Keratinocyte (primary cell): ENCODE measurements around the gene PNMT. TPM values are rescaled to one million over a fixed set of nuclear protein-coding genes. Genes with fewer than 3 reads are reported as not detected.

ENCODE experiments used
- DNase-seq: peaks from one replicate; pipeline ENCODE4 v3.0.0-alpha.2; 2011; ENCODE audit warnings: low read depth, missing footprints, low spot score
- FAIRE-seq: peaks from 2 replicates; lab custom pipeline; 2011; peaks lifted over from hg19 to GRCh38; lab: Jason Lieb, UNC
- H2AFZ ChIP-seq: 2 replicates; pipeline ENCODE4 v1.6.0; 2012; ENCODE audit warnings: low read length, control low read depth, inconsistent platforms; ENCODE audit not compliant: control insufficient read depth
- H3K27ac ChIP-seq: 2 replicates; pipeline ENCODE4 v1.5.1; 2011; ENCODE audit warnings: low read length; ENCODE audit not compliant: control insufficient read depth, insufficient read depth
- H3K27me3 ChIP-seq: 3 replicates; pipeline ENCODE4 v1.6.0; 2011; ENCODE audit warnings: low read length; ENCODE audit not compliant: control insufficient read depth, insufficient read depth; ENCODE audit errors: extremely low read depth
- H3K36me3 ChIP-seq, 2 experiments: 2 replicates in 1 of 2; 3 replicates in 1 of 2; pipeline ENCODE4 v1.5.1; 2011; ENCODE audit warnings: low read length in 2 of 2, mild to moderate bottlenecking in 1 of 2; ENCODE audit not compliant: control insufficient read depth in 2 of 2, insufficient read depth in 2 of 2; ENCODE audit errors: extremely low read depth in 1 of 2
- H3K4me1 ChIP-seq: 3 replicates; pipeline ENCODE4 v1.5.1; 2011; ENCODE audit warnings: low read length; ENCODE audit not compliant: control insufficient read depth, insufficient read depth; ENCODE audit errors: extremely low read depth
- H3K4me2 ChIP-seq: 3 replicates; pipeline ENCODE4 v1.6.0; 2011; ENCODE audit warnings: low read depth, low read length; ENCODE audit not compliant: control insufficient read depth, insufficient read depth; ENCODE audit errors: extremely low read depth
- H3K4me3 ChIP-seq, 3 experiments: fragments of 200-600 bp in 1 of 3; sonication (generic) in 1 of 3; 2 replicates in 2 of 3; 3 replicates in 1 of 3; pipeline ENCODE4 v1.5.1; 2011 to 2016; ENCODE audit warnings: low read length in 3 of 3, mild to moderate bottlenecking in 3 of 3, control low read depth in 2 of 3, inconsistent platforms in 1 of 3, low read depth in 1 of 3, mixed read lengths in 1 of 3, mixed run types in 1 of 3, moderate library complexity in 1 of 3; ENCODE audit not compliant: control insufficient read depth in 2 of 3, insufficient read depth in 2 of 3; ENCODE audit errors: extremely low read depth in 1 of 3
- H3K79me2 ChIP-seq: 2 replicates; pipeline ENCODE4 v1.6.0; 2012; ENCODE audit warnings: low read length; ENCODE audit not compliant: control insufficient read depth, insufficient read depth
- H3K9ac ChIP-seq: 3 replicates; pipeline ENCODE4 v1.6.0; 2011; ENCODE audit warnings: low read length; ENCODE audit not compliant: control insufficient read depth, insufficient read depth; ENCODE audit errors: extremely low read depth
- H3K9me1 ChIP-seq: 3 replicates; pipeline ENCODE4 v1.6.0; 2011; ENCODE audit warnings: low read length; ENCODE audit not compliant: control insufficient read depth, insufficient read depth; ENCODE audit errors: extremely low read depth
- H3K9me3 ChIP-seq: 2 replicates; pipeline ENCODE4 v1.5.1; 2012; ENCODE audit warnings: low read depth, low read length; ENCODE audit not compliant: control insufficient read depth
- H4K20me1 ChIP-seq: 3 replicates; pipeline ENCODE4 v1.6.0; 2011; ENCODE audit warnings: low read length; ENCODE audit not compliant: control insufficient read depth, insufficient read depth; ENCODE audit errors: extremely low read depth
- EZH2 ChIP-seq: IDR thresholded peaks from one replicate; pipeline ENCODE4 v1.6.1; 2012; ENCODE audit warnings: inconsistent platforms, mild to moderate bottlenecking, low read length, moderate library complexity
- dilution Hi-C: fragments of 300-500 bp; cut with MboI; formaldehyde crosslinking; loops from one replicate; pipeline ENCODE4 v1.7.0; 2020; ENCODE audit warnings: low sequenced_read_pairs; ENCODE audit not compliant: extremely low pct_ligation_motif_present
- polyA plus RNA-seq, 5 experiments: library from polyadenylated mRNA; depleted of rRNA in 3 of 5; stranded (reverse) in 3 of 5; stranded (forward) in 1 of 5; unstranded in 1 of 5; fragments of >200 nt; gene quantifications; 1 replicate in 1 of 5; 2 replicates in 3 of 5; 3 replicates in 1 of 5; pipeline versions ENCODE4 v1.2.1 to v1.2.3, GENCODE V29; 2011 to 2012; ENCODE audit warnings: missing spikeins in 2 of 5, low read depth in 1 of 5, low replicate concordance in 1 of 5
- TF ChIP-seq, protein P1 (sequence below), 3 experiments: IDR thresholded peaks in 1 of 3; conservative IDR thresholded peaks in 1 of 3; optimal IDR thresholded peaks in 1 of 3; 2 replicates in 2 of 3; 3 replicates in 1 of 3; pipeline versions ENCODE3 to v1.5.1; 2011; ENCODE audit warnings: low read length in 3 of 3, mild to moderate bottlenecking in 3 of 3, moderate library complexity in 2 of 3, control low read depth in 1 of 3, inconsistent platforms in 1 of 3; ENCODE audit not compliant: insufficient read depth in 2 of 3; ENCODE audit errors: extremely low read depth in 1 of 3

PNMT gene
- polyA plus RNA-seq, 1 donor (not counting 4 experiments of a cell fraction or from before 2014, with no cell fraction given): not detected

DNA sequence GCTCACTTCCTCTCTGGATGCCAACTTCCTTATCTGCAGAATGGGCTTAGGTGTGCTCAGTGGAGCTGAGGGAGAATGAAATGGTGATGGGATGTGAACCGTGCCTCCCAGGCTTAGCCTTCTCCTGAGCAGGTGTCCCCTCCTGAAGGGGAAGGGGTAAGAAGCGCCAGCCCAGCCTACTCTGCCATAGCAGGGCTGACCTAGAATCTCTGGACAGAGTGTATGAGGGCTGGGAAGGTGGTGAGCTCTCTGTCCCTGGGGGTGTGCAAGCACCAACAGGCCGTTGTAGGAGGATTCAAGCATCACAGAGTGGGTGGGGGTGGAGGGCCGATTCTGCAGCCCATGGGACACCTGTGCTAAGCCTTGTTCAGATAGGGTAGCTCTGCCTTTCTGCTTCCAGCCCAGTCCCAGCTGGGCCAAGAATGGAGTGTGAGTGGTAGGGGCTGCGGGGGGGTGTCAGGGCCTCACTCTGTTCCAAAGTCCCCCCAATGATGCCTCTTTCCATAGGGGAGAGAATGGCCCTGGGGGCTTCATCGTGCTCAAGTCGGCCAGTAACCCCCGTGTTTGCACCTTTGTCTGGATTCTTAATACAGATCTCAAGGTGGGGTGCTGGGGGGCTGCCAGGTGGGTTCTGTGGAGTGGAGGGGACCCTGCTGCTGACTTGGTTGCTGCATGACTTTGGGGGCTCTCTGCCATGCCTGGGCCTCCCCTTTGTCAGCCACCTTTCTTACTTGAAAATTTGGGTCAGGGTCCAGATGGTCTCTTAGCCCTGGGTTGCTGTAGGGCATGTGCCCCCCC, 6.3 kb upstream of the PNMT start:
- Histone ChIP-seq H3K36me3 (peaks cover 6 to 16% of the 10 kb centered on the region in 2 experiments), H3K4me1 (peaks cover 5% of the 10 kb centered on the region), H3K9me3 (no peaks in the 10 kb centered on the region), H2AFZ (no peak overlapping the region), H3K9me1 (no peaks in the 10 kb centered on the region), H3K4me3 (no peak overlapping the region), H3K9ac (no peak overlapping the region), H3K27ac (no peak overlapping the region), H4K20me1 (no peaks in the 10 kb centered on the region), H3K4me2 (no peak overlapping the region), H3K79me2 (no peaks in the 10 kb centered on the region), H3K27me3 (peaks cover 14% of the 10 kb centered on the region)
- dilution Hi-C loops: no loop called here
- no peak for FAIRE-seq
- no peak for TF ChIP-seq EZH2
- TF ChIP-seq, protein P1, sequence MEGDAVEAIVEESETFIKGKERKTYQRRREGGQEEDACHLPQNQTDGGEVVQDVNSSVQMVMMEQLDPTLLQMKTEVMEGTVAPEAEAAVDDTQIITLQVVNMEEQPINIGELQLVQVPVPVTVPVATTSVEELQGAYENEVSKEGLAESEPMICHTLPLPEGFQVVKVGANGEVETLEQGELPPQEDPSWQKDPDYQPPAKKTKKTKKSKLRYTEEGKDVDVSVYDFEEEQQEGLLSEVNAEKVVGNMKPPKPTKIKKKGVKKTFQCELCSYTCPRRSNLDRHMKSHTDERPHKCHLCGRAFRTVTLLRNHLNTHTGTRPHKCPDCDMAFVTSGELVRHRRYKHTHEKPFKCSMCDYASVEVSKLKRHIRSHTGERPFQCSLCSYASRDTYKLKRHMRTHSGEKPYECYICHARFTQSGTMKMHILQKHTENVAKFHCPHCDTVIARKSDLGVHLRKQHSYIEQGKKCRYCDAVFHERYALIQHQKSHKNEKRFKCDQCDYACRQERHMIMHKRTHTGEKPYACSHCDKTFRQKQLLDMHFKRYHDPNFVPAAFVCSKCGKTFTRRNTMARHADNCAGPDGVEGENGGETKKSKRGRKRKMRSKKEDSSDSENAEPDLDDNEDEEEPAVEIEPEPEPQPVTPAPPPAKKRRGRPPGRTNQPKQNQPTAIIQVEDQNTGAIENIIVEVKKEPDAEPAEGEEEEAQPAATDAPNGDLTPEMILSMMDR (optimal IDR thresholded peaks at IDR 0.05 in 1 of 3, IDR thresholded peaks at IDR 0.05 in 1 of 3, conservative IDR thresholded peaks at IDR 0.05 in 1 of 3; ENCODE audit: extremely low read depth in 1 of 3, insufficient read depth in 2 of 3, low read length in 3 of 3): no peak
- no peak for DNase-seq

DNA sequence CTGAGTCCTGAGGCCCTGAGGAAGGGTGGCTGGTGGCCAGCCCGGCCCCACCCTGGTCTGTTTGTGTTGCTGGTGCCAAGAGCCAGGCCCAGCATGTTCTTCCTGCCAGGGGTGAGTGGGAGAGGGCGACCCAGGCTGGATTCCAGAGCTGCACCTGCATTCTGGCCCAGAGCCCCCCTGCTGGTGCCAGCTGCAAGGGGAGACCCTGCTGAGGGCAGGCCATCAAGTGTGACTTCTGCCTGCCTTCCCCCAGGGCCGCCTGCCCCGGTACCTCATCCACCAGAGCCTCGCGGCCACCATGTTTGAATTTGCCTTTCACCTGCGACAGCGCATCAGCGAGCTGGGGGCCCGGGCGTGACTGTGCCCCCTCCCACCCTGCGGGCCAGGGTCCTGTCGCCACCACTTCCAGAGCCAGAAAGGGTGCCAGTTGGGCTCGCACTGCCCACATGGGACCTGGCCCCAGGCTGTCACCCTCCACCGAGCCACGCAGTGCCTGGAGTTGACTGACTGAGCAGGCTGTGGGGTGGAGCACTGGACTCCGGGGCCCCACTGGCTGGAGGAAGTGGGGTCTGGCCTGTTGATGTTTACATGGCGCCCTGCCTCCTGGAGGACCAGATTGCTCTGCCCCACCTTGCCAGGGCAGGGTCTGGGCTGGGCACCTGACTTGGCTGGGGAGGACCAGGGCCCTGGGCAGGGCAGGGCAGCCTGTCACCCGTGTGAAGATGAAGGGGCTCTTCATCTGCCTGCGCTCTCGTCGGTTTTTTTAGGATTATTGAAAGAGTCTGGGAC, 5.5 kb upstream of the PNMT start:
- Histone ChIP-seq H3K9me3 (no peaks in the 10 kb centered on the region), H3K4me2 (no peak overlapping the region), H3K36me3 (peaks cover 2 to 16% of the 10 kb centered on the region in 2 experiments), H2AFZ (no peak overlapping the region), H3K9ac (no peak overlapping the region), H3K4me3 (no peak overlapping the region), H3K27me3 (peaks cover 20% of the 10 kb centered on the region), H3K27ac (no peak overlapping the region), H3K79me2 (no peaks in the 10 kb centered on the region), H3K4me1 (peaks cover 5% of the 10 kb centered on the region), H4K20me1 (no peaks in the 10 kb centered on the region), H3K9me1 (no peaks in the 10 kb centered on the region)
- TF ChIP-seq, protein P1 (optimal IDR thresholded peaks at IDR 0.05 in 1 of 3, IDR thresholded peaks at IDR 0.05 in 1 of 3, conservative IDR thresholded peaks at IDR 0.05 in 1 of 3; ENCODE audit: extremely low read depth in 1 of 3, insufficient read depth in 2 of 3, low read length in 3 of 3): no peak
- TF ChIP-seq EZH2: no peak
- FAIRE-seq (no peak), DNase-seq (no peak)
- dilution Hi-C loops: no loop called here
